HepG2 (cell line): ENCODE measurements around the gene GPT2. TPM values are rescaled to one million over a fixed set of nuclear protein-coding genes. Genes with fewer than 3 reads are reported as not detected.

ENCODE experiments used
- ATAC-seq: fragments of 200-7000 bp; cut with Tn5 transposase; 3 replicates; pipeline ENCODE4 v1.9.1; 2020; ENCODE audit warnings: mild to moderate bottlenecking, moderate library complexity
- BruUV-seq: library from RNA; stranded (reverse); fragments of 400-500 nt; replicated peaks from 2 replicates; lab custom pipeline; 2021; lab: Mats Ljungman, UMichigan
- CTCF ChIA-PET: fragments of 300-600 bp; formaldehyde crosslinking; extraction: SDS; loops from one replicate; lab custom pipeline; 2021; ENCODE audit warnings: low total read pairs, inconsistent platforms, low intra/inter-chr PET ratio; lab: Yijun Ruan, JAX
- POLR2A ChIA-PET: fragments of 350-600 bp; sonication (Branson Sonifier 250); formaldehyde crosslinking; loops from one replicate; lab custom pipeline; 2020; ENCODE audit warnings: antibody characterized with exemption, inconsistent platforms; lab: Yijun Ruan, JAX
- DNase-seq: peaks from one replicate; pipeline ENCODE4 v3.0.0-alpha.2; 2015; ENCODE audit warnings: low spot score
- FAIRE-seq: peaks from 3 replicates; lab custom pipeline; 2011; peaks lifted over from hg19 to GRCh38; lab: Jason Lieb, UNC
- H2AFZ ChIP-seq: one replicate; pipeline ENCODE4 v1.6.1; 2011; ENCODE audit warnings: low read length, inconsistent platforms
- H3K27ac ChIP-seq: fragments of 300-600 bp; 3 replicates; pipeline ENCODE4 v1.8.0; 2011; ENCODE audit warnings: mixed run types, mild to moderate bottlenecking, mixed read lengths, low read length, inconsistent platforms; ENCODE audit not compliant: insufficient read depth; ENCODE audit errors: extremely low read length
- H3K27me3 ChIP-seq, 2 experiments: fragments of 200-600 bp in 1 of 2; 2 replicates in 1 of 2; 3 replicates in 1 of 2; pipeline versions ENCODE4 v1.6.0 to v1.8.0; 2011; ENCODE audit warnings: low read length in 2 of 2, mild to moderate bottlenecking in 2 of 2, moderate library complexity in 2 of 2, inconsistent platforms in 1 of 2; ENCODE audit not compliant: insufficient read depth in 2 of 2, control insufficient read depth in 1 of 2
- H3K36me3 ChIP-seq, 2 experiments: fragments of 200-600 bp in 1 of 2; replicated peaks in 1 of 2; 2 replicates in 1 of 2; 3 replicates in 1 of 2; pipeline versions ENCODE4 v1.5.1 to v1.8.0; 2011; ENCODE audit warnings: low read length in 2 of 2, inconsistent platforms in 1 of 2; ENCODE audit not compliant: insufficient read depth in 2 of 2, control insufficient read depth in 1 of 2
- H3K4me1 ChIP-seq: 2 replicates; pipeline ENCODE4 v1.5.1; 2012; ENCODE audit warnings: low read length, inconsistent platforms; ENCODE audit not compliant: insufficient read depth
- H3K4me2 ChIP-seq: 2 replicates; pipeline ENCODE4 v1.6.0; 2011; ENCODE audit warnings: low read depth, low read length, inconsistent platforms
- H3K4me3 ChIP-seq, 3 experiments: fragments of 200-600 bp in 1 of 3; sonication (generic), shearing (Covaris generic) in 1 of 3; replicated peaks in 1 of 3; 2 replicates each; pipeline ENCODE4 v1.5.1; 2011 to 2016; ENCODE audit warnings: low read length in 3 of 3, inconsistent platforms in 2 of 3, low read depth in 2 of 3, mild to moderate bottlenecking in 2 of 3, control low read depth in 1 of 3, mixed read lengths in 1 of 3; ENCODE audit not compliant: insufficient read depth in 1 of 3
- H3K79me2 ChIP-seq: one replicate; pipeline ENCODE4 v1.6.1; 2011; ENCODE audit warnings: low read length, inconsistent platforms; ENCODE audit not compliant: insufficient read depth
- H3K9ac ChIP-seq: 2 replicates; pipeline ENCODE4 v1.6.0; 2011; ENCODE audit warnings: mild to moderate bottlenecking, low read depth, low read length, inconsistent platforms; ENCODE audit not compliant: insufficient read depth
- H3K9me3 ChIP-seq: 2 replicates; pipeline ENCODE4 v1.5.1; 2012; ENCODE audit warnings: mild to moderate bottlenecking, low read length
- H4K20me1 ChIP-seq: 2 replicates; pipeline ENCODE4 v1.6.0; 2011; ENCODE audit warnings: inconsistent platforms, mild to moderate bottlenecking, low read length, moderate library complexity; ENCODE audit not compliant: insufficient read depth
- ARNT2 ChIP-seq: sonication (generic); formaldehyde crosslinking; IDR thresholded peaks from 2 replicates; pipeline ENCODE4 v1.8.0; 2022; ENCODE audit warnings: mild to moderate bottlenecking, low read depth, missing genetic modification reagents, moderate library complexity
- HNRNPL ChIP-seq: fragments of 200-400 bp; formaldehyde crosslinking; IDR thresholded peaks from 2 replicates; pipeline ENCODE4 v1.6.1; 2017; ENCODE audit warnings: mild to moderate bottlenecking, low read depth, low read length
- MIER2 ChIP-seq: IDR thresholded peaks from 2 replicates; pipeline ENCODE4 v1.6.1; 2016; ENCODE audit warnings: missing biosample characterization, missing genetic modification reagents
- REPIN1 ChIP-seq: sonication (generic); formaldehyde crosslinking; IDR thresholded peaks from 2 replicates; pipeline ENCODE4 v1.8.0; 2022; ENCODE audit warnings: missing genetic modification reagents, low read depth, mild to moderate bottlenecking, borderline replicate concordance
- XRCC5 ChIP-seq: fragments of 200-400 bp; formaldehyde crosslinking; optimal IDR thresholded peaks from 2 replicates; pipeline ENCODE3; 2017; ENCODE audit warnings: mild to moderate bottlenecking, low read length
- WGBS: methylation state at CpG from one replicate; pipeline ENCODE4 v1.1.6; 2017; ENCODE audit warnings: low lambda C conversion rate; 5-methylcytosine and 5-hydroxymethylcytosine counted together
- in situ Hi-C: cut with HindIII; loops from 2 replicates; pipeline ENCODE4 v1.10.0; 2017; ENCODE audit warnings: low pct_unique_long_range_greater_than_20kb; ENCODE audit not compliant: extremely low pct_ligation_motif_present
- intact Hi-C: fragments of 100-400 bp; cut with micrococcal nuclease; formaldehyde crosslinking; loops from one replicate; pipeline ENCODE4 v1.10.0; 2022; ENCODE audit not compliant: unreplicated experiment
- polyA plus RNA-seq, 8 experiments: library from polyadenylated mRNA; depleted of rRNA in 3 of 8; stranded (reverse) in 7 of 8; unstranded in 1 of 8; fragments of >200 nt; fragmentation: Illumina TruSeq in 4 of 8; extraction: Trizol in 4 of 8; gene quantifications; 2 replicates each; pipeline versions ENCODE4 v1.2.1 to v1.2.3, GENCODE V29; 2011 to 2016; ENCODE audit warnings: low read depth in 4 of 8, missing spikeins in 1 of 8, mixed read lengths in 1 of 8; ENCODE audit not compliant: insufficient read depth in 1 of 8
- total RNA-seq, 5 experiments: library from RNA; depleted of rRNA; stranded (reverse); fragments of >200 nt; fragmentation: Illumina TruSeq; extraction: Trizol; gene quantifications; 2 replicates each; pipeline ENCODE4 v1.2.3, GENCODE V29; 2016; ENCODE audit warnings: low read depth in 1 of 5
- TF ChIP-seq, protein P1 (sequence below): sonication (generic); formaldehyde crosslinking; IDR thresholded peaks from 2 replicates; pipeline ENCODE4 v1.8.1; 2023; ENCODE audit warnings: missing genetic modification reagents, mild to moderate bottlenecking, borderline replicate concordance
- TF ChIP-seq, protein P2 (sequence below): sonication (generic); formaldehyde crosslinking; IDR thresholded peaks from 2 replicates; pipeline ENCODE4 v1.4.0; 2020; ENCODE audit warnings: mild to moderate bottlenecking, low read depth, missing genetic modification reagents
- TF ChIP-seq, protein P3 (sequence below): sonication (generic); formaldehyde crosslinking; IDR thresholded peaks from 2 replicates; pipeline ENCODE4 v1.5.0; 2020; ENCODE audit warnings: mild to moderate bottlenecking, missing genetic modification reagents

The GPT2 gene
- total and polyA plus RNA-seq, 2 of the 13 experiments (the other 11 are each of a cell fraction or from before 2014, with no cell fraction given), result 138 to 267 TPM

DNA sequence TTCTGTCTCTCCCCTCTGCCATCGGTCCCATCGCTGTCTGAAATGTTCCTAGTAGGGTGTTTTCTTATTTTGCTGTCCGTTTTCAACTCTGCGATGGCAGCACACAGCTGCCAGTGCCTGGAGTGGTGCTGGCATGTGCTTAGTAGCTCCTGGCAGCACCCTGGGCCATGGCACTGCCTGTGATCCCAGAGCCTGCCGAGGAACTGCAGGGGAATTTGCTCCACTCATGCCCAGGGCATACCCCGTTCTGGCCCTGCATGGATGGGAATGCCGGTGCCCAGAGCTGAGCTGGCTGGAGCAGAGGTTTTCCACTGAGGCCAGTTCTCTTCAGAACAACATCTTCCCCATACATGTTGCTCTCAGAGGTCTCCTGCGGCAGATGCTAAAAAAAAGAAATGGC is 43.1 kb downstream of the GPT2 start:
- intact Hi-C loops (no loop called here), in situ Hi-C loops (no loop called here)
- ChIA-PET CTCF (interaction anchor here (1.4 kb wide), 1 partner anchor 73 kb away, joined by 3 read pairs; no protein-coding TSS in a partner anchor), POLR2A (no interaction called here)
- no peak overlapping the region for H3K9ac ChIP-seq
- no TSS peak for BruUV-seq
- FAIRE-seq (no peak), ATAC-seq (no peak), DNase-seq (no peak)
- no peaks in the 10 kb centered on the region for H3K9me3 ChIP-seq
- TF ChIP-seq REPIN1 (CRISPR knock-in tag) (no peak), HNRNPL (no peak), XRCC5 (no peak), MIER2 (CRISPR knock-in tag) (no peak), ARNT2 (CRISPR knock-in tag) (0 out of 2 replicates have a peak, but pooled peaks have one; percentile 32)
- TF ChIP-seq, protein P1, sequence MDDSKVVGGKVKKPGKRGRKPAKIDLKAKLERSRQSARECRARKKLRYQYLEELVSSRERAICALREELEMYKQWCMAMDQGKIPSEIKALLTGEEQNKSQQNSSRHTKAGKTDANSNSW (CRISPR knock-in tag), result no peak
- TF ChIP-seq, protein P2, sequence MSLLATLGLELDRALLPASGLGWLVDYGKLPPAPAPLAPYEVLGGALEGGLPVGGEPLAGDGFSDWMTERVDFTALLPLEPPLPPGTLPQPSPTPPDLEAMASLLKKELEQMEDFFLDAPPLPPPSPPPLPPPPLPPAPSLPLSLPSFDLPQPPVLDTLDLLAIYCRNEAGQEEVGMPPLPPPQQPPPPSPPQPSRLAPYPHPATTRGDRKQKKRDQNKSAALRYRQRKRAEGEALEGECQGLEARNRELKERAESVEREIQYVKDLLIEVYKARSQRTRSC (CRISPR knock-in tag), result no peak
- TF ChIP-seq, protein P3, sequence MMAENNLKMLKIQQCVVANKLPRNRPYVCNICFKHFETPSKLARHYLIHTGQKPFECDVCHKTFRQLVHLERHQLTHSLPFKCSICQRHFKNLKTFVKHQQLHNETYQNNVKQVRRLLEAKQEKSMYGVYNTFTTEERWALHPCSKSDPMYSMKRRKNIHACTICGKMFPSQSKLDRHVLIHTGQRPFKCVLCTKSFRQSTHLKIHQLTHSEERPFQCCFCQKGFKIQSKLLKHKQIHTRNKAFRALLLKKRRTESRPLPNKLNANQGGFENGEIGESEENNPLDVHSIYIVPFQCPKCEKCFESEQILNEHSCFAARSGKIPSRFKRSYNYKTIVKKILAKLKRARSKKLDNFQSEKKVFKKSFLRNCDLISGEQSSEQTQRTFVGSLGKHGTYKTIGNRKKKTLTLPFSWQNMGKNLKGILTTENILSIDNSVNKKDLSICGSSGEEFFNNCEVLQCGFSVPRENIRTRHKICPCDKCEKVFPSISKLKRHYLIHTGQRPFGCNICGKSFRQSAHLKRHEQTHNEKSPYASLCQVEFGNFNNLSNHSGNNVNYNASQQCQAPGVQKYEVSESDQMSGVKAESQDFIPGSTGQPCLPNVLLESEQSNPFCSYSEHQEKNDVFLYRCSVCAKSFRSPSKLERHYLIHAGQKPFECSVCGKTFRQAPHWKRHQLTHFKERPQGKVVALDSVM (CRISPR knock-in tag), result no peak
- H3K4me3 ChIP-seq, result no peak overlapping the region
- H3K4me2 ChIP-seq, result no peak overlapping the region
- H3K4me1 ChIP-seq, result no peaks in the 10 kb centered on the region
- H4K20me1 ChIP-seq, result peaks cover 29% of the 10 kb centered on the region; the same call in 1 of the 2 replicates
- no peak overlapping the region for H3K27ac ChIP-seq
- H3K36me3 ChIP-seq, result peaks cover 59 to 79% of the 10 kb centered on the region in 2 experiments
- WGBS, result 97% methylated on average over 8 of the region's 8 CpGs
- H2AFZ ChIP-seq, result no peak overlapping the region
- no peaks in the 10 kb centered on the region for H3K79me2 ChIP-seq
- H3K27me3 ChIP-seq, result no peaks in the 10 kb centered on the region
